DMS53 treated with DMSO at 0.1 percent for 48 hours (cell line): ENCODE results near the gene STEAP1B.
"Not testable (repeated sequence)": the region's sequence is repeated elsewhere in the genome, so short reads cannot be mapped to it uniquely, and the experiment has no call there.

Experiments
- DNase-seq: peaks from one replicate; lab custom pipeline; 2025; ENCODE audit not compliant: unreplicated experiment; lab: John Stamatoyannopoulos, UW

STEAP1B gene

DNA sequence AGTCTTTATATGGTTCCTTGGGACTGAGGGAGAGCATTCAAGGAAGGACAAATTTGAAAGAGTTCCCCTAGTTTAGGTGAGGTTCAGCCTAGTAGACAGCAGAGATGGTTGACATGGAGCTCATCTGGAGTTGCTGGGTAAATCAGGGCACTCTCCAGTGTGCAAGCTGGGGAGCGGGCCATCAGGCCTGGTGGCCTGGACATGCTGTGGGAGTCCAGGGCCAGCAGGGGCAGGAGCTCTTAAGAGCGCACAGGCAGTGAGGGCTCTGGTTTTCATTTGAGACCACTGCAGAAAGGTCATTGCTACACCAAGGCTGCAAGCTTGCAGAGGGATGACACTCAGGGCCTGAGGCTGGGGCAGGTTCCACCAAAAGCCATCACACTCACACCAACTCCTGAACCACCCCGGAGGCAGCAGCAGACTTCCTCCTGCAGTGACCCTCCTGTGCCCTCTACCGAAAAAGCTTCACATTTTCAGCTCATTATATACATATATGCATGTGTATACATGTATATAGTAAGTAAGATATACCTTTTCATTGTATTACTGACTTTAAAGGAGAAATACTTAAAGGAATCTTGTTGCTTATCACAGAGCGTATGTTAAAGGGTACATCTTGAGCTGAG lies 39.5 kb downstream of the STEAP1B start:
- no peak for DNase-seq

DNA sequence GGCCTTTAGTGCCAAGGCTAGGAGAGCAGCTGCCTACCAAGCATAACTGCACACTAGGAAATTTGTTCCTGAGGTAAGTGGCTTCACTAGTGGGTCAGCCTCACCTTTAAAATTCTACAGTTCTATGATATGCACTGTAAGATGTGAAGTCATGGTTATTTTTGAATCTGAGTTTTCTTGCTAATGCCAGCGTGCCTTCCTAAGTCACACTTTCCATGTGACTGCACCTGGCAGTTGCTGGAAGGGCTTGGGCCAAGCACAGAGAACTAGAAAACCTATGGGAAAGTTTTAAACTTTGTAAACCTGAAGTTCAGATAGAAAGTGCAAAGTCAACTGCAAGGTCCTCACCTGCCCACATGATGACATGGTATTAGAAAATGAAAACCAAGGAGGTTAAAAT lies 42.5 kb downstream of the STEAP1B start:
- no peak for DNase-seq

DNA sequence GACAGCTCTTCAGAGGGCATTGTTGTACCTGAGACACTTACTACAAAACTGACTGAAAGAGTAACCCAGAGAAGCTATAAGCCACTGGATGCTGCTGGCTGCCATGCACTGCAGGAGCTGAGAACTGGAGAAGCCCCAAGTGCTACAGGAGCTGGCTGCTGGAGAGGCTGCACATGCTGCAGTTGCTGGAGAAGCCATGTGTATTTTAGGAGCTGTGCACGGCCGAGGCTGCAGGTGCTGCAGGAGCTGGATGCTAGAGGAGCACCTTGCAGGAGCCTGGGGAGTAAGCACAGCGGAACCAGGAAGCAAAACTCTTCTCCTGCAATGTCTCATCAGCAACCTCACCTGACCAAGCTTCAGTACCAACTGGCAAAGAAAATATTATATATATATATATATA lies 45.5 kb downstream of the STEAP1B start:
- no peak for DNase-seq

DNA sequence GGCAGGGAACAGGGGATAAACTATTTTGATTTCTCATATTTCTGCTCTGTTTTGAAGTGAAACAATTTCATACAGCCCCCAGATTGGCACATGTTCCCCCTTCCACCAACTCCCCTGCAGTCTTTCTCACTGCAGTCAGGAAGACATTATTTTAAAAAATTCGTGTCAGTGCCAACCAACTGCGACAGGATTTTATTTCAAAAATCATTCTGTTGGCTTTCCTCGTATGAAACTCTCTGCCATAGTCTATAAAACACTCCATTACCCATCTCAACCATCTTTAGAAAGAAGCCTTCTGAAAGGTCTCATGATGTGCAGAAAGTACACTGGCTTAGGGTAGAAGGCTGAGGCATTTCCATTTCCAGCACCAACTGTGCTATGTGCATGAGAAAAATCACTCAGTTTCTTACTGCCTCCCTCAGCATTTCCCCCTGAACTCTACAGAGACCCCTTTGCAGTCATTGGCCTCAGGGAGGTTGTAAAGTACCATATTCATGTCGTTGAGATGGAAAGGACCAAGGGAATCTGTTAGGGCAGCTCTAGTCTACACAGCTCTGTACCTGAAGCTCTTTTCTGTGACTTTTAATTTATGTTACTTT lies 46.9 kb downstream of the STEAP1B start:
- DNase-seq: no peak

DNA sequence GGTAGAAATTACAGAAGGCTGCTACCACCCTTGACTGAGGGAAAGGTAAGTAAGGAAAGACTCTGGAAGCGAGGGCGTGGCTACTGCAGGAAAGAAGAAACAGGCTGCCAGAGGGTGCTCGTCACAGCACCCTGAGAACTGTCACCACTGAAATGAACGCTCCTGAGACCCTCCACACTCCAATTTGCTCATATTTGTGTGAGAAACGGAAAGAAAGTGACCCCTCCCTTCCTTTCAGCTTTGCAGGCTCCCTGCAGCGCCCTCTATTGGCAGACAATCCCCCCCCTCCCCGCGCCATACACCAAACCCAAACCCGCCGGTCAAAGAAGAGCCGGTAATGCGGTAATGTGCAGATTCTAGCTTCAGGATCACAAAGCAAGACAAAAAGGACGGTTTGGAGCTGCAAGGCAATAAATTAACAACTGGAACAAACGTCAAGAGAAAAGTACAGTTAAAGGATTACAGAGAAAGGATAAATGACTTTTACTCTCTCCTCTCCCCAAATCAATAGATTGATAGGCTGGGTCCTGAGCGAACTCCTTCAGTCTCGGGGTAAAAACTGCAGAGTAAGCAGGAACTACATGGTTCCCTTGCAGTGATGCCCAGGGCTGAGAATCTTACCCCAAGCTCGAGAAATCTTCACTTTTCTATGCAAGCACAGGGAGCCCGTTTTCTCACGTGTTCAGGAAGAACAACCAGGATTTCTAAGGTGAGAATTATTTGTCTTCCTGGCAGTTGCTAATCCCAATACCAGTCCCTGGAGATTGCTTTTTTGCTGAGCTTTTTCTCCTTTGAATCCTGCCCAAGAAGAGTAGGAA lies 47.6 kb downstream of the STEAP1B start:
- no peak for DNase-seq

DNA sequence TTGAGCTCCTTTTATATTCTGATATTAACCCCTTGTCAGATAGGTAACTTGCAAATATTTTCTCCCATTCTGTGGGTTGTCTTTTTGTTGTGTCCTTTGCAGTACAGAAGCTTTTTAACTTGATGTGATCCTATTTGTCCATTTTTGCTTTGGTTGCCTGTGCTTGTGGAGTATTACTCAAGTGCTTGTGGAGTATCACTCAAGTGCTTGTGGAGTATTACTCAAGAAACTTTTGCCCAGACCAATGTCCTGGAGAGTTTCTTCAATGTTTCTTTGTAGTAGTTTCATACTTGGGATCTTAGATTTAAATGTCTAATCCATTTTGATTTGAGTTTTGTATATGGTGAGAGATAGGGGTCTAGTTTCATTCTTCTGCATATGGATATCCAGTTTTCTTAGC lies 50.0 kb downstream of the STEAP1B start:
- DNase-seq: not testable (repeated sequence)

DNA sequence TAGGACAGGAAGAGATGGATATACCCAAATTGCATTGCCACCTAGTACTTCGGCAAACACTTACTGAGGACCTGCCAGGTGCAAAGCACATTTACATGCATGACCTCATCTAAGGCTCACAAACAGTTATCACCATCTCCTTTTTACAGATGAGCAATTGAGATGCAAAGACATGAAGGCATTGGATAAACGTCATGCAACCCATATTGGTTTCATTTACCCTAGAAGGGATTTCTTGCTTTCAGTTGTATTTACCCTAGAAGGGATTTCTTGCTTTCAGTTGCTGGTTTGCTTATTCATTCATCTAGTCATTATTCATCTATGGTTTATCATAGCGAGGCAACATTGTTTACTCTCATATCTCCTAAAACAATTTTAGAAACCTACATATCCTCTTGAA lies 52.2 kb downstream of the STEAP1B start:
- peak; percentile 100 for DNase-seq

DNA sequence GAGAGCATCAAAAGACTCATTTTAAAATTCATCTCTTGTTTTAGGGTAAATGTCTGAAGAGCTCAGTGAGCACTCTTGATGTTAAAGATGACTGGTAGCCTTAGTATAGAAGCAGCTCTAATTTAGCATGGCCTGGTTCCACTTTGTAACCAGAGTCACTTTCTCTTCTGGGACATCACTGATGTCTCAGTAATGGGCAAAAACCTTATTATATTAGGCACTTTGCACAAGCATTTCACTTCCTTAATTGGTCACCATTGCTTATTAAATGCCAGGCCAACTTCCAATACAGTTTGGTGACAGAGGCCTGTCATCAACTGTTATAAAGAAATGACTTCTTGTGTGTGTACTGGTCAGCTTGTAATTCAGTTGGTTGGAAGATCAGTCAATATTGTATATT lies 53.0 kb downstream of the STEAP1B start:
- DNase-seq: peak; percentile 73

DNA sequence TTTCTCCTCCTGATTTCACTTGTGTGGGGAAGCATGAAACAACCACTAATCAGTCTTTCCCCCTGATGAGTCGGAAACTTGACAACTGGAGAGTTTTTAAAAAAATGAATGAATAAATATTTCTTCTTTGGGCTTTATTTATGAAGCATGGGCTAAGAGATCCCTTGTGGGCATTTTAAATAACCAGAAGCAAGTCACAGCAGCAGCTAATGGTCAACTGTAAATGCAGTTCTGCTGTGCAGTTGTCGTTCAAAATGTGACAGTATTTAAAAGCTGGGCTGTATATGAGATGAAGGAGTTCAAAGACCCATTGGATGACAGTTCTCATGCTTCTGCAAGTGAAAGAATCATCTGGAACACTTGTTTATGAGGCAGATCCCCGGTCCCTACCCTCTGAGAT lies 54.1 kb downstream of the STEAP1B start:
- no peak for DNase-seq

DNA sequence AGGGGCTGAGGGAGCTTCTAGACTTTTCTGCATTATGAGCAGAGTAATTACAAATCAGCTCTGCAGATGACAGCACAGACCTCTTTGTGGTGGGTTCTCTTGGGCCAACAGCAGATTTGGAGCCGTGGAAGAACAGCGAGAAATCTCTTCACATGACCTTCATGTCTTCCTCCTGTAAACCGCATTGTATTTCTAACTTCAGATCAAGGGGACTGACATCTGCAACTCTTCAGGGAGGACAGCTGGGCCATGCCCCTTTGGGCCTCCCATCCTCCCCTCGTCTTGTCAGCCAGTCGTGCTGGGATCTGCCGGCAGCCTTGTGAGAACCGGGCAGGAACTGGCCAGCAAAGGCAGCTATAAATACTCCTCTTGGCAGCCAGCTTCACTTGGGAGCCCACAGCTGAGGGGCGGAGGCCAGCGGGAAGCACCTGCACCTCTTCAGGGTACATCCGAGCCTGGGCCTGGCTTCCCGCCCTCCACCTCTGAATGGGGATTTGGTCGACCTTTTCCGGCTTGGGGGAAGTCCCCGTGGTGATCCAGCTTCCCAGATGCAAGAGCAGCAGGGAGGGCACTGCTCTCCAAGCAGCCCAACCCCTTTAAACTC lies 54.7 kb downstream of the STEAP1B start:
- peak; percentile 99 for DNase-seq

DNA sequence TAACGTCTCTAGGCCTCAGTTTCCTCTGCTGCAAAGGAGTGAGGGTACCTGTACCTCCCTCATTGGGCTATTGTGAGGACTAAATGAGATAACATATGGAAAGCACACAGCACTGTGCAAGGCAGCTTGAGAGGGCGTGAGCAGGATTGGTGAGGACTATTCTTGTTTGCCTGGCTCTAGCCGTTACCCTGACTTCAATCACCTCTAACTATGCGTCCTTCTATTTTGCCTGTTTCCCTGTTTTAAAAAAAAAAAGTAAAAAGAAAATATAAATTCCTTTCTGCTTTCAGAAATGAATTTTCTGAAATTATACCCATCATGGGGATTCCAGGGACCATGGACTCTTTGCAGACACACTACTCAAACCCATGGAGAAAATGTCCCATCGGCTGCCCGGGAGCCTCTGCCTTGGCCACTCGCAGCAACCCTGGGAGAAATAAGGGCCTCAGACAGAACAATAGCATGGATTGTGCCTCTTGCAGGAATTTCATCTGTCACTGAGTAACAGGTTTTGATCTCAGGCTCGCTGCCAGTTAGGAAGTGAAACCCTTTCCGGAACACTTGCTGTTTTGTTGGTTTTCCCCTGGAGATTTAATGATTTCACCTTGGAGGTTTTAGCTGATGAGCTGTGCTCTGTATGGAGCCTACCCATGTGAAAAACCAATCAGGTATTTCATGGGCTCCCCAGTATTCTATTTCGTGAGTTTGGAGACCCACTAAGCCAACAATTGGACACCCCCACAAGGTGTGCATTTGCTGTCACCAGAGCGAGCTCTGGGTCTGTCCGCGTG lies 55.6 kb downstream of the STEAP1B start:
- peak; percentile 37 for DNase-seq

DNA sequence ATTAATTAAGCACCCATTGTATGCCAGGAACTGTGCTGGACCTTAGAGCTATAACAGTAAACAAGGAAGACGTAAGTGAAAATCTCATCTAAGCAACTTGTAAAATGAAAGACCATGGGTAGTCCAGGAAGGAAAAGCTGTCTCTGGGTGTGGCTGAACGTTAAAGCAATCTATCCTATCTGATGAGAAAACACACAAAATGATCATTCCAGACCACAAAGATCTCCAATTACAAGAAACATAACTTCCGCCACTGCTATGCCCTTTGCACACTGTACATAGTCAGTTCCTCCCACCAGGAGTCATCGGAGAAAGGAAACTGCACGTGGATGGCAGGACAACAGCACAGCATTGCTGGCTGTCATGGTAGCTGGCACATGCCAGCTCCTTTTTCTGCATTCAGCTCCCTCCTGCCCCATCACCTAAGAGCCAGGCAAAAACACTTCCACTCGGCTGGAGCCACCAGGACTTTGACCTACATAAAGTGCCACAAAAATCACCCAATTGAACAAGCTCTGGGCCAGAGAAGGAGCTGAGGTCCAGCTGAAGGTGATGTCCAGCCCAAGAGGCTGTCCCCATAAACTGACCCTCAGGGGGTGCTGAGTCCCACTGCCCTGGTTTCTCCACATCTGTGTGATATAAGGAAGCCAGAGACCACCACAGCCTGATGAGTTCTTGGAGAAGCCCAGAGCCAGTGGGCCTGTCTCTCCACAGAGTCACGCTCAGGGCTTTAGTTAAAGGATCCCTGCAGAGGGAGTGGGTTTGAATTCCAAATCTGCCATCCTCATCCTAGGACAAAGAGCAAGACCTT lies 56.4 kb downstream of the STEAP1B start:
- peak; percentile 32 for DNase-seq

DNA sequence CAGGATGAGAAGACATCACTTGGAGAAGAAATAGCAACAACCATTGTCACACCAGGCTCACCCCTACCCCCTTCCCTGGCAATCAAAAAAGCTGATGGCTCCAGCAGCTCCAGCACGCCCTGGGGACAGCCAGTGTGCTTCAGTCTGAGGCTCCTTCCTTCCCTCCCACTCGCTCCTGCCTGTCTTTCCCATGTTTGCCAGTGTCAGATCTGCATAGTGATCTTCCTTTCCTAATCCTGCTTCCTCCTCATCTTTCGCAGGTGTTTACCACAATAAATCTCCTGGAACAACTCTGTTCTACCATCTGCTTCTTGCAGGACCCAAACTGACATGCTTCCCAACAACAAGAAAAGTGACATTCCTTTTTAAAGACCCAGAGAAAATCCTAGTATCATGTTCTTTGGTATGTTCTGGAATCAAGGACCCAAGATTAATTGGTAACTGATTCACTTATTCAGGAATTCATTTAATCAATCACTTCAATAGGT lies 57.1 kb downstream of the STEAP1B start:
- DNase-seq: peak; percentile 37

DNA sequence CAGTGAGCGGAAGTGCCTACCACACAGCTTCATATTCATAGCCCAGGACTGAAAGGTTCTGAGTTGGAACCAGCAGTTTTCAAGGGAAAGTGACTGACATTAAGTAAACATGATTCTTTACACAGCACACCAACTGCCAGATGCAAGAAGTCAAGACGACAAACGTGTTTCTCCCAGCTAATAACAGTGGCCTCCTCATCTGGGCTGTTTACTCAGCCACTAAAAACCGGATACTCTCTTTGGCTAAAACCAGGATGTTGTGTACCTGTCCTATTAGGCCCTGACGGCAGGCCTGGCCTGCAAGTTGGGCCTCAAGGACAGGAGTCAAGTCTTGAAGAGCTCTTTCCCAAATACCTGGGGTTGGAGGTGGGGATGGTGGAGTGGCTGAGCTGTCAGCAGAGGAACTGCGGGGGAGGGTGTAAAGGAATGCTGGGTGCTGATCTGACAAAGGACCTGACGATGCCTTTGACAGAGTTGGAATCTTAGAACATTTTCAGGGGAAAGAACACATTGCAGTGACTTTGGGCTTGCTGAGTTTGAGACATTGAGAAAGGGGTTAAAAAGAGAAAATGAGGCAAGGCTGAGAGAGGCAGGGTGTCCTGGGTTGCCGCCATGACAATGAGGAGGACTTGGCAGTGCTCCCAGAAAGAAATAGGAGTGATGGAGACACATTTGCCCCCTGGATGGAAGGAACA lies 57.7 kb downstream of the STEAP1B start:
- DNase-seq: peak; percentile 100

DNA sequence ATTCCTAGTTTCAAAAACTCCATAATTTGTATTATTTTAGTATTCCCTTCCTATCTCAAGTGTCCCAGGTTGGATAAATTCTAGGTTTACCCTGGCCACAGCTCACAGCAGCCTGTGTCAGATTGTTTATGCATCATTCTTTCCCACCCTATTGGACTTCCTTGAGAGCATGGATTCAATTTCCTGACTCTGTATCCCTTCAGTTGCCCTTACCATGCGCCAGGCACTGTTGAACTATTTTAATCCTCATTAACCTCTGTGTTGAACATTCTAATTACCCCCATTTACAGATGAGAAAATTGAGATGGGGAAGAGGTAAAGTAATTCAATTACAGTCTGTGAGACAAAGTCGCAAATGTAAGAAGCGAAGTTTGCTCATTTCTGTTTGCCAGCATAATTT lies 58.8 kb downstream of the STEAP1B start:
- DNase-seq: no peak

DNA sequence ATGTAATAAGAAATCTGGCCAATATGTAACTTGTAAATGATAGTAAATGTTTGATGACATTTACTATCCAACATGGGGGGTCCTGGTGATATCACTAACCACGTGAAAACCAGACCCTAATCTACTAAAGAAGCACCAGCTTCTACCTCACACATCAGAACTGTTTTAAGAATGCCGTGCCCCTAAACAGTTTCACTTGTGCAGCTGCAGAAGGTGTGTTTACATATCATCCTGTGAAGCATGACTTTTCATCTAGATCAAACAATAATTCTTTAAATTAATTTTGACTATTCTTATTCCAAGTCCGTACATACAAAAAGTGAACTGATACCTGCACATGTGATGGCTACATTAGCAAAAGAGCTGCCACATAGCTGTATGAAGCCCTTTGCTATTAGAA lies 61.0 kb downstream of the STEAP1B start:
- DNase-seq: peak; percentile 74

DNA sequence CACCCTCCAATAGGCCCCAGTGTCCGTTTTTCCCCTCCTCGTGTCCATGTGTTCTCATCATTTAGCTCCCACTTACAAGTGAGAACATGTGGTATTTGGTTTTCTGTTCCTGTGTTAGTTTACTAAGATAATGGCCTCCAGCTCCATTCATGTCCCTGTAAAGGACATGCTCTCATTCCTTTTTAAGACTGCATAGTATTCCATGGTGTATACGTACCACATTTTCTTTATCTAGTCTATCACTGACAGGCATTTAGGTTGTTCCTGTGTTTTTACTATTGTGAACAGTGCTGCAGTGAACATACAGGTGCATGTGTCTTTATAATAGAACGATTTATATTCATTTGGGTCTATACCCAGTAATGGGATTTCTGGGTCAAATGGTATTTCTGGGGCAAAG lies 63.4 kb downstream of the STEAP1B start:
- not testable (repeated sequence) for DNase-seq

DNA sequence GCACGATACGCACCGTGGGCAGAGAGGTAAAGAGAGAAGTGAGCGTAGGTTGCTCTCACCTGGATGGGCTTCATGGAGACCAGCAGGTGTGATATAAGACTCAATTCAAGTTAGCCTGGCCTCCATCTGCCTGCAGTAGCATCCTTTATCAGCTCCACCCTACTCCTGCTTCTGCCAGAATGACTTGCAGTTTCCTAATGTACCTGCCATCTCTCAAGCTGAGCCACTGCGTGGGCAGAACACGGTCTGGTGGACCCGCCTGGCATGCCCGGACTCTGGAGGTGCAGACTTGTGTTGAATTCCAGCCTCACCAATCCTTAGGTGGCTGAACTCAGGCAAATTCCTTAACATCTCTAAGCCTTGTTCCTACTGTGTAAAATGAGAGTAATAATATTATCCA lies 64.3 kb downstream of the STEAP1B start:
- peak; percentile 58 for DNase-seq

DNA sequence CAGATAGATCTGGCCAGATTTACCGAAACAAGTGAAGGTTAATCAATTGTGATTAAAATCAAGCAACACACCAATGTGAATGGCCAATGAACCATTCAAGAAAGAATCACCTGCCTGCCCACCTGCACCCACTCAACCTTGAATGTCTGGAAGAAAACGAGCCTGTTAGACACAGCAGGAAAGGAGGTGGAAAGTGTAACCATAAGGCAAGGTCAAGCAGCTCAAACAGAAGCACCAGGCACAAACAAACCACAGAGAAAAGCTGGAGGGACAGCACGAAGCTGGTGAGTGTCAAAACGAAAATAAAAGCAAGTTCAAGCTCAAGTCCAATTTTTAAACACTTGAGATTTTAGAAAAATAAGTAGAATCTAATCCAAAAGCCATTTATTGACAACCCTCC lies 64.9 kb downstream of the STEAP1B start:
- peak; percentile 37 for DNase-seq
